Omental fat pad (tissue), 4 donors: ENCODE measurements around the gene GYG1. TPM values are rescaled to one million over a fixed set of nuclear protein-coding genes. Genes with fewer than 3 reads are reported as not detected.

Source experiments
- ATAC-seq: fragments of 150-250 bp; one replicate; pipeline ENCODE4 v1.9.1; 2016; ENCODE audit warnings: mild to moderate bottlenecking, moderate library complexity; ENCODE audit not compliant: low FRiP score
- DNase-seq: peaks from one replicate; pipeline ENCODE4 v3.0.0-alpha.2; 2019; ENCODE audit warnings: low spot score
- total RNA-seq, 4 donors: library from RNA; depleted of rRNA; stranded (reverse); fragments of >200 nt; gene quantifications; one replicate each; pipeline ENCODE4 v1.1.0, GENCODE V29; 2016
- TF ChIP-seq, protein P1 (sequence below), 3 donors: fragments of 450-650 bp; IDR thresholded peaks; one replicate each; pipeline ENCODE4 v1.5.1; 2016 to 2017; ENCODE audit warnings: antibody characterized with exemption in 3 of 3, mild to moderate bottlenecking in 3 of 3, moderate library complexity in 2 of 3

GYG1 gene
- total RNA-seq, 4 donors from 2014 or later: 23.2 to 40.8 (median 30.4) TPM

DNA sequence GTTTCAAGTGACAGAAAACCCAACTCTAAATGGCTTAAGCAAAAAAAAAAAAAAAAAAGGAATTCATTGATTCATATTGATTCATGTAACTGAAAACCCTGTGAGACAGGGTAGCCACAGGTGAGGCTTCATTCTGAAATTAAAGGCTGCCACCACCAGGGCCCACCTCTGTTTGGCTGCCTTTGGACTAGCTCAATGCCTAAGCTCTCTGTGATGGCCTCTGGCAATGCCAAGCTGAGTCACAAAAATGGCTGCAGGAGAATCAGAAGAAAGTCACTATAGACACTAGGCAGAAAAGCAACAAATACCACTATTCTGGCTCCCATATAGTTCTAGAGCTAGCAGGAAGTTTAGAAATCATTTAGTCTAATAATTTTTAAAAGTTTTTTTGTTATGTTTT lies 38.2 kb upstream of the GYG1 start:
- TF ChIP-seq, protein P1, sequence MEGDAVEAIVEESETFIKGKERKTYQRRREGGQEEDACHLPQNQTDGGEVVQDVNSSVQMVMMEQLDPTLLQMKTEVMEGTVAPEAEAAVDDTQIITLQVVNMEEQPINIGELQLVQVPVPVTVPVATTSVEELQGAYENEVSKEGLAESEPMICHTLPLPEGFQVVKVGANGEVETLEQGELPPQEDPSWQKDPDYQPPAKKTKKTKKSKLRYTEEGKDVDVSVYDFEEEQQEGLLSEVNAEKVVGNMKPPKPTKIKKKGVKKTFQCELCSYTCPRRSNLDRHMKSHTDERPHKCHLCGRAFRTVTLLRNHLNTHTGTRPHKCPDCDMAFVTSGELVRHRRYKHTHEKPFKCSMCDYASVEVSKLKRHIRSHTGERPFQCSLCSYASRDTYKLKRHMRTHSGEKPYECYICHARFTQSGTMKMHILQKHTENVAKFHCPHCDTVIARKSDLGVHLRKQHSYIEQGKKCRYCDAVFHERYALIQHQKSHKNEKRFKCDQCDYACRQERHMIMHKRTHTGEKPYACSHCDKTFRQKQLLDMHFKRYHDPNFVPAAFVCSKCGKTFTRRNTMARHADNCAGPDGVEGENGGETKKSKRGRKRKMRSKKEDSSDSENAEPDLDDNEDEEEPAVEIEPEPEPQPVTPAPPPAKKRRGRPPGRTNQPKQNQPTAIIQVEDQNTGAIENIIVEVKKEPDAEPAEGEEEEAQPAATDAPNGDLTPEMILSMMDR (IDR thresholded peaks at IDR 0.05): no peak
- DNase-seq (no peak), ATAC-seq (no peak)

DNA sequence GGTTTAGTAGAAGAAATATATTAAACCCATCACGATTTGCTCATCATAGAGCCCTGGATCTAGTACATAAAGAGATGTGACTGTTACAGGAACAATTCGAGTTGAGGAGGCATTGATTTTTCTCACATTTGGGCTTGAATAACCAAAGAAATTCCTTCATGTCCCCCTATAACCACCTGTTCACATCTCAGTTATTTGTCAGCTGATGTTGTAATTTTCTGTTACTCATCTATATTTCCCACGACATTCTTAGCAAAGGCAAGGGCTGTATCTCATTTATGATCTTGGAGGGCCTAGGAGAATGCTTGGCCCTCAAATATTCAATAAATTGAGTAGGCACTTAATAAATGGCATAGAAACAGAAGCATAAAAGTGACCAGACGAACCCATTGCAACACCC lies 36.4 kb upstream of the GYG1 start:
- TF ChIP-seq, protein P1 (IDR thresholded peaks at IDR 0.05): no peak
- DNase-seq (no peak), ATAC-seq (no peak)

DNA sequence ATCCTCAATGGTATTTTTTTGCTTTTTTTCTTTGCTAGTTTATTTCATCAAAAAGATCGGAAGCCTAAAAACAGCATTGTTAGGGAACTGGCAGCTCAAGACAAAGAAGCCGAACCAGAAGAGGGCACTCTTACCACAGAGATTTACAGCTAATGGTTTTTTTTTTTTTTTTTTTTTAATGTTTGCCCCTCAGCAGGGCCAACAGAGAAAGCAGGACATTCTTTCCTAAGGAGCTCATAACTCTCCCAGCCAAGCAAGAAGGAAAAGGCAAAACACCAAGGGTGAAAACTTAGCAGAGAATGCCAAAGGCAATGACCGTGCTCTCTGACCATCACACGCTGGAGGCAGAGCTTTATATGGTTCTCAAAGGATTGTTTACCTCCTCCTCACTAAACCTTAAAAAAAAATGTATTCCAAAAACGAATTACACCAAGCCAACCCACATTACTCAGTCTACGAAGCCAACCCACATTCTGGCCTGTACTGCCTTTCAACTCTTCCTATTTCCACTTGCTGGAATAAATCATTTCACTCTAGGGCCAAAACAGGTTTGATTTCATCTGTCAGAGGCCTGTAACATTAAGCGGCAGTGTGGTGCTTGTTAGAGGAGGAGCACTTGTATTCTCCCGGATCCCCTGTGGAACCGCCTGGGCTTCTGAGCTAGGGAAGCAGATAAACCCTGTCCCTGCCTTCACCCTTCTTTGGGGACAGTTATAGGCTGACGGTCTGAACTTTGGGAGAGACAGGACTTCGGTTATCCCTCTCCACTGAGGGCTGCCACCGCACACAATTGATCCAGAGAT lies 35.6 kb upstream of the GYG1 start:
- TF ChIP-seq, protein P1 (IDR thresholded peaks at IDR 0.05): no peak
- DNase-seq (no peak), ATAC-seq (peak; percentile 90)

DNA sequence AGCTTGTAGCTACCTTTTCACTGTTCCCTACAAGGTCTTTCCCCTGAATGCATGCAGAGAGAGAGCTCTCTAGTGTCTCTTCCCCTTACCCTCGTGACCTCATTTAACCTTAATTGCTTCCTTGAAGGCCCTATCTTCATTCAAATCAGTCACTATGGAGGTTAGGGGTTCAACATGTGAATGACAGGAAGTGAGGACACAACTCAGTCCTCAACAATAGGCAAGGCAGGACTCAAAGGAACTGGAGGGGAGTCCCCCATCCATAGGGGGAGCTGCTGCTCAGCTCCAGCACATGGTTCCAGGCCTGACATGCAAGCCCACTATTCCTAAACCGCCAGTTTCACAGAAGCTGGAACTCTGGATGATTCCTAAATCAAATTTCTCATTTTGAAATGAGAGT lies 33.8 kb upstream of the GYG1 start:
- TF ChIP-seq, protein P1 (IDR thresholded peaks at IDR 0.05): no peak
- ATAC-seq: no peak
- DNase-seq: no peak

DNA sequence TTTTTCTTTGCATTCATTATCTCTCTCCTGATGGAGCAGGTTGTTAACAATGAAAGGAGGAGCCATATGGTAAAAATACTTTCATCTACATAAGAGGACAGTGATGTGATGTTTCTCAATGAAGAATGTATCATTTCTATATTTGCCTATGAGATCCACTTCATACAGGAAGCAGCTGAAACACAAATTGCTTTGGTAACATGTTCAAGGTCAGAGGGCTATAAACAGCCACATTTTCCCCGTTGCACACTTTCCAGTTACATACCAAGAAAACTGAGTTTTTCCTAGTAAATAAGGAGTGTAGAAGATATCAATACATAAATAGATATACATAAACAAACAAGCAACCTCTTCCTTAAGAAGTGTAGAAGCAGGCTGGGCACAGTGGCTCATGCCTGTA lies 32.6 kb upstream of the GYG1 start:
- DNase-seq (no peak), ATAC-seq (no peak)
- TF ChIP-seq, protein P1 (IDR thresholded peaks at IDR 0.05): no peak

DNA sequence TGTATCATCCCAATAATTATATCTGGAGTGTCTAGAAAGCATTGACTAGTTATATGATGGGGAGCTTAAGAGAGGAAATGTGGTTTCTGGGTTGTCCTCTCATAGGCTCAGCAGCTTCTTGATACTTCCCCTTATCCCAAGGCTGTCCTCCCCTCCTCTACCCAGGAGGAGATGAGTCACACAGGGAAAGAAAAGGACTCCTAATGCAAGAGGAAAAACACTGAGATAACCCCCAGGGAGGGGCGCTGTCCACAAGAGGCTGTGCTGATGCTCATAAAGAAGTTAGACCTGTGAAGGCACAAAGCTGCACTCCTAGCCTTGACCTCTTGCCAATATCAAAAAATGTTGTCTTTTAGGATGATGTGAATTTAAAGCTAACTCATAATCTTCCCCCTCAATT lies 28.8 kb upstream of the GYG1 start:
- ATAC-seq (peak; percentile 83), DNase-seq (no peak)
- TF ChIP-seq, protein P1 (IDR thresholded peaks at IDR 0.05): no peak

DNA sequence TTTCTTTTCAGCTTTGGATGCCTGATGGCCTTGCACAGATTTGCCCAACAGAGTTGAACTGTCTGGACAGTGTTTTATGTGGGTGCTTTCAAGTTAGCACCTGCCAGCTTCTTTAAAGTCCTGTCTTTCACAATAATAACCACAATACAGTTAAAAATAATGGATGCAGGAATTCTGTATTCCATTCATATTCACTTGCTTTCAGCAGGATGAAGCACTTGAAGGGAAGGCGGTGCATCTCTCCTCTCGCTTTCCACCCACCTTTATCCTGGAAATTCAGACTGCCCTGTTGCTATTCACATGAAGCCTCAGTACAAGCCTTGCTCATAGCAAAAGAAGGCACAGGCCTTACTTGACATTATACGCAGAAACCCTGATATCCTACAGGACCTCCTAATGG lies 26.5 kb upstream of the GYG1 start:
- DNase-seq (no peak), ATAC-seq (no peak)
- TF ChIP-seq, protein P1 (IDR thresholded peaks at IDR 0.05): no peak
